Large intestine (tissue), 3 donors: ENCODE results near the gene EID3. TPM values are rescaled to one million over a fixed set of nuclear protein-coding genes. Genes with fewer than 3 reads are reported as not detected.

Experiments
- DNase-seq, 2 donors: peaks; one replicate each; pipeline versions ENCODE4 v3.0.0 to v3.0.0-alpha.2; 2013
- H3K27ac ChIP-seq: one replicate; pipeline ENCODE4 v1.5.1; 2013; ENCODE audit warnings: low read length
- H3K27me3 ChIP-seq: 2 replicates; pipeline ENCODE4 v1.6.1; 2013; ENCODE audit warnings: low read length; ENCODE audit not compliant: control insufficient read depth, insufficient read depth
- H3K36me3 ChIP-seq: 2 replicates; pipeline ENCODE4 v1.6.1; 2013; ENCODE audit warnings: low read length; ENCODE audit not compliant: control insufficient read depth, insufficient read depth
- H3K4me1 ChIP-seq: one replicate; pipeline ENCODE4 v1.6.1; 2013; ENCODE audit warnings: low read length; ENCODE audit not compliant: control insufficient read depth, insufficient read depth
- H3K4me3 ChIP-seq: one replicate; pipeline ENCODE4 v1.5.1; 2013; ENCODE audit warnings: low read length
- H3K9me3 ChIP-seq: one replicate; pipeline ENCODE4 v1.6.1; 2013; ENCODE audit warnings: mild to moderate bottlenecking, low read depth, low read length, moderate library complexity; ENCODE audit not compliant: control insufficient read depth
- WGBS: methylation state at CpG from one replicate; pipeline ENCODE4 v1.1.5; 2013; ENCODE audit warnings: low lambda C conversion rate; ENCODE audit not compliant: insufficient coverage; 5-methylcytosine and 5-hydroxymethylcytosine counted together
- polyA plus RNA-seq: library from polyadenylated mRNA; unstranded; fragments of 120-200 nt; gene quantifications from one replicate; pipeline ENCODE4 v1.2.1, GENCODE V29; 2013

EID3 gene
- polyA plus RNA-seq, 1 donor: 2.4 TPM

GRCh38 chr12:104348283-104348993 lies 44.9 kb downstream of the EID3 start:
- Histone ChIP-seq H3K4me1 (no peaks in the 10 kb centered on the region), H3K27ac (no peak overlapping the region), H3K36me3 (peaks cover 43% of the 10 kb centered on the region), H3K27me3 (no peaks in the 10 kb centered on the region), H3K4me3 (no peak overlapping the region), H3K9me3 (no peaks in the 10 kb centered on the region)
- WGBS: 100% methylated on average over 1 of the region's 11 CpGs
- DNase-seq: no peak

GRCh38 chr12:104348994-104349494 lies 45.5 kb downstream of the EID3 start:
- Histone ChIP-seq H3K27ac (no peak overlapping the region), H3K36me3 (peaks cover 43% of the 10 kb centered on the region), H3K9me3 (no peaks in the 10 kb centered on the region), H3K4me1 (no peaks in the 10 kb centered on the region), H3K27me3 (no peaks in the 10 kb centered on the region), H3K4me3 (no peak overlapping the region)
- DNase-seq: no peak
- WGBS: 95% methylated on average over 2 of the region's 2 CpGs

GRCh38 chr12:104350211-104351056 lies 46.9 kb downstream of the EID3 start:
- no peak overlapping the region for H3K4me3 ChIP-seq
- WGBS: 100% methylated on average over 1 of the region's 8 CpGs
- no peaks in the 10 kb centered on the region for H3K27me3 ChIP-seq
- no peak overlapping the region for H3K27ac ChIP-seq
- H3K4me1 ChIP-seq: no peaks in the 10 kb centered on the region
- H3K9me3 ChIP-seq: no peaks in the 10 kb centered on the region
- DNase-seq: no peak
- H3K36me3 ChIP-seq: peaks cover 39% of the 10 kb centered on the region

- peaks cover 37% of the 10 kb centered on the region for H3K36me3 ChIP-seq
- no peak overlapping the region for H3K27ac ChIP-seq
- WGBS: no CpG with 5 or more reads among the region's 4 CpGs
Observed at GRCh38 chr12:104351057-104351983, 47.8 kb downstream of the EID3 start.

GRCh38 chr12:104352106-104352713 lies 48.7 kb downstream of the EID3 start:
- Histone ChIP-seq H3K9me3 (no peaks in the 10 kb centered on the region), H3K4me3 (no peak overlapping the region), H3K27ac (no peak overlapping the region), H3K4me1 (no peaks in the 10 kb centered on the region), H3K27me3 (no peaks in the 10 kb centered on the region), H3K36me3 (peaks cover 37% of the 10 kb centered on the region)
- no peak for DNase-seq
- WGBS: 100% methylated on average over 1 of the region's 3 CpGs

More at GRCh38 chr12:104351057-104351983, 47.8 kb downstream of the EID3 start:
- no peaks in the 10 kb centered on the region for H3K27me3 ChIP-seq
- no peaks in the 10 kb centered on the region for H3K9me3 ChIP-seq
- H3K4me1 ChIP-seq: no peaks in the 10 kb centered on the region
- DNase-seq: no peak
- H3K4me3 ChIP-seq: no peak overlapping the region

- Histone ChIP-seq H3K4me1 (no peaks in the 10 kb centered on the region), H3K36me3 (peaks cover 29% of the 10 kb centered on the region), H3K27ac (no peak overlapping the region), H3K4me3 (no peak overlapping the region), H3K27me3 (no peaks in the 10 kb centered on the region), H3K9me3 (no peaks in the 10 kb centered on the region)
- DNase-seq: no peak
- WGBS: 93% methylated on average over 3 of the region's 17 CpGs
Observed at GRCh38 chr12:104353012-104353981, 49.8 kb downstream of the EID3 start.

GRCh38 chr12:104354167-104354867 lies 50.8 kb downstream of the EID3 start:
- no peak overlapping the region for H3K4me3 ChIP-seq
- H3K9me3 ChIP-seq: no peaks in the 10 kb centered on the region
- H3K4me1 ChIP-seq: no peaks in the 10 kb centered on the region
- H3K36me3 ChIP-seq: peaks cover 21% of the 10 kb centered on the region
- no peak for DNase-seq
- no CpG with 5 or more reads among the region's 6 CpGs for WGBS
- no peaks in the 10 kb centered on the region for H3K27me3 ChIP-seq
- H3K27ac ChIP-seq: no peak overlapping the region
